ENCODE measurements around the gene PTK6.

DNA sequence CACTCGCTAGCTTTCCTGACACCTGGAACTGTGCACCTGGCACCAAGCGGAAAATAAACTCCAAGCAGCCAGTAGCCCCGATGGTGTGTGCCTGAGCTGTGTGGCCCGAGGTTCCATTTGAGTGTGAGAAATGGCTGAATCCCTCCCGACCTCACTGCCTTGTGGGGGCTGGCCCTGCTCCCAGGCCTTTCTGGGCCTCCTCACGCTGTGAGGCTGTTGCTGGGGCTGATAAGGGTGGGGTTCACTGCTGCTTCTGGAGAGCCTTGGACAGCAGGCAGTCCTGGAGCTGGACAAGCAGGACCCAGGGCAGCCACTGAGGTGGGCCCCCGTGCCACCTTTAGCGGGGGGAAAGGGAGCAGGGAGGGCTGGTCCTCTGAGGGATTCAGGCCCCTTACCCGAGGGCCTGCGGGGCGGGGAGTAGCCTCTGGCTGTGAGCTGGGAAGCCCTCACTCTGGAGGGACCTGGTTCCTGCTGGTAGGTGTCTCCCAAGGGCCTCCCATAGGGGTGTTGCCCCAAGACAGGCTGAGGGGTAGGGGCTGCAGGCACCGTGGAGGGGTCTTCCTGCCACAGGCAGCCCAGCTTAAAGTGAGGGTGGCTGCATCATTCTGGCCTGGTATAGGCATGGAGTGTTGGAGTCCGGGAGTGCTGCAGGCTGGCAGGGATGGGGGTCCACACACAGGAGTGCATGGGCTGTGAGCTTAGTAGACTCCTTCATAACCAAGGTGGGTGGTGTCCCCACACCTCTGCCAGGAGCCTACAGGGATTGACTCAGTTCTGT, 14.9 kb downstream of the PTK6 start:
- TF ChIP-seq EZH2 (IDR thresholded peaks at IDR 0.05; ENCODE audit: borderline replicate concordance, insufficient read depth, low read depth, low read length, poor library complexity, severe bottlenecking) (no peak), CTCF (IDR thresholded peaks at IDR 0.05) (no peak)
